ENCODE data around the gene RGL2.
"Not testable (repeated sequence)": the region's sequence is repeated elsewhere in the genome, so short reads cannot be mapped to it uniquely, and the experiment has no call there.

The RGL2 gene

DNA sequence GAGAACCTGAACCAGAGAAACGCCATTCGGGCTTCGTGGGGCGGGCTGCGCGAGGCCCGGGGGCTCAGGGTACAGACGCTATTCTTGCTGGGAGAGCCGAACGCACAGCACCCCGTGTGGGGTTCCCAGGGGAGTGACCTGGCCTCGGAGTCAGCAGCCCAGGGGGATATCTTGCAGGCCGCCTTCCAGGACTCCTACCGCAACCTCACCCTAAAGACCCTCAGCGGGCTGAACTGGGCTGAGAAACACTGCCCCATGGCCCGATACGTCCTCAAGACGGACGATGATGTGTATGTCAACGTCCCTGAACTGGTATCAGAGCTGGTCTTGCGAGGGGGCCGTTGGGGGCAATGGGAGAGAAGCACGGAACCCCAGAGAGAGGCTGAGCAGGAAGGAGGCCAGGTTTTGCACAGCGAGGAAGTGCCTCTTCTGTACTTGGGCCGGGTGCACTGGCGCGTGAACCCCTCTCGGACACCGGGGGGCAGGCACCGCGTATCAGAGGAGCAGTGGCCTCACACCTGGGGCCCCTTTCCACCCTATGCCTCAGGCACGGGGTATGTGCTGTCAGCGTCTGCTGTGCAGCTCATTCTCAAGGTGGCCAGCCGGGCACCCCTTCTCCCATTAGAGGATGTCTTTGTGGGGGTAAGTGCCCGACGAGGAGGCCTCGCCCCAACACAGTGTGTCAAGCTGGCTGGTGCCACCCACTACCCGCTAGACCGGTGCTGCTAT, 20.9 kb downstream of the RGL2 start:
- peaks cover 92% of the 10 kb centered on the region for H3K4me1 Mint-ChIP-seq (ENCODE audit: low read depth)

DNA sequence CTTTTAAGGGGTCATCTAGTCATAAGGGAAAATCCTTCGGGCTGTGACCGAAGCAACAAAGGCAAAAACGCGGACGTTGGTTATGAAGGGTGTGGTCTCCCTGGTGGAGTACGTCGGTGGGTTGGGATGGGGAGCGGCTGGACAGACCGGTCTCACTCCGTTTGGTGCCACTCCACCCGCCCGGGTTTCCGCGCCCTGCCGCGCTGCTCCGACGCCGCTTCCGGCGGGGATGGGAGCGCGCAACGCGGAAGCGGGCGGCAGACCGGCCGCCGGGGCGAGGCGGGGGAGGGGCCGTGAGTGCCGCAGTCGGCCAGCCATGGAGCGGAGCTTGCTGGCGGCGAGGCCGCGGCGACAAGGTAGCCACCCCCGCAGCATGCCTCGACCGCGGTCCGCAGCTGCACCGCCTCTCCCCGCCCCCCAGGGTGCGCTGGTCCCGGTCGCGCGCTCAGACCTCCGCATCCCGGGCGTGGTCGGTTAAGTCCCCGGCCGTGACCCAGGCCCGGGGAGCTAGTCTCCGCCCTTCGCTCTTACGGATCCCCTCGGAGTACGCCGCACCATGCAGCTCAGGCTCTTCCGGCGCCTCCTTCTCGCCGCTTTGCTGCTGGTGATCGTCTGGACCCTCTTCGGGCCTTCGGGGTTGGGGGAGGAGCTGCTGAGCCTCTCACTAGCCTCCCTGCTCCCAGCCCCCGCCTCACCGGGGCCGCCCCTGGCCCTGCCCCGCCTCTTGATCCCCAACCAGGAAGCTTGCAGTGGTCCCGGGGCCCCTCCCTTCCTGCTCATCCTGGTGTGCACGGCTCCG, 21.7 kb downstream of the RGL2 start, which contains the start of gene B3GALT4:
Gene B3GALT4 (plus strand): TSS at position 260 of the 799 bp plus-strand sequence. CDS start 297 bp downstream, at position 557.
- peak within 1 kb of the TSS; percentile 95 for H3K4me3 Mint-ChIP-seq
- intact Hi-C loops (cut with micrococcal nuclease) = no loop called here
- peaks cover 100% of the 10 kb centered on the region for H3K36me3 Mint-ChIP-seq (ENCODE audit: low read depth)
- peaks cover 93% of the 10 kb centered on the region for H3K4me1 Mint-ChIP-seq (ENCODE audit: low read depth)
- H3K27me3 Mint-ChIP-seq = no peaks in the 10 kb centered on the region
- H3K9me3 Mint-ChIP-seq = no peaks in the 10 kb centered on the region
- H3K27ac Mint-ChIP-seq = peak within 1 kb of the TSS; percentile 94

More for the DNA sequence above, 20.9 kb downstream of the RGL2 start:
- no peaks in the 10 kb centered on the region for H3K27me3 Mint-ChIP-seq
- intact Hi-C loops (cut with micrococcal nuclease) = no loop called here
- peaks cover 100% of the 10 kb centered on the region for H3K36me3 Mint-ChIP-seq (ENCODE audit: low read depth)
- peak overlapping the region; percentile 94 for H3K27ac Mint-ChIP-seq
- H3K4me3 Mint-ChIP-seq = peak overlapping the region; percentile 95
- H3K9me3 Mint-ChIP-seq = no peaks in the 10 kb centered on the region

DNA sequence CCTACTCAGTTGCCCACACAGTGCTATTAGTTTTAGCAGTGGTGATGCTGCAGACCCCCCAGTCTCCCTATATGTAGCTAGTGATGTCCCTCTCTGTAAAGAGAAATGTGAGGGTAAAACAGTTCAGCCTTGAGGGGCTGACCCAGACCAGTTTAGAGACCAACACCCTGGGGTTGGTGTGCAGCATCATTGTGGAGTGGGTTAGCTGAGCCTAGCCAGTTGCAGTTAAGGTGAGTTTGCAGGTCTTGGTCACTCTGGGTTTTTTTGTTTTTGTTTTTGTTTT, 22.2 kb downstream of the RGL2 start:
- Mint-ChIP-seq H3K27me3 (no peaks in the 10 kb centered on the region), H3K27ac (peak overlapping the region; percentile 94), H3K4me1 (ENCODE audit: low read depth) (peaks cover 89% of the 10 kb centered on the region), H3K9me3 (no peaks in the 10 kb centered on the region), H3K4me3 (peak overlapping the region; percentile 95), H3K36me3 (ENCODE audit: low read depth) (peaks cover 100% of the 10 kb centered on the region)
- intact Hi-C loops (cut with micrococcal nuclease) = no loop called here

DNA sequence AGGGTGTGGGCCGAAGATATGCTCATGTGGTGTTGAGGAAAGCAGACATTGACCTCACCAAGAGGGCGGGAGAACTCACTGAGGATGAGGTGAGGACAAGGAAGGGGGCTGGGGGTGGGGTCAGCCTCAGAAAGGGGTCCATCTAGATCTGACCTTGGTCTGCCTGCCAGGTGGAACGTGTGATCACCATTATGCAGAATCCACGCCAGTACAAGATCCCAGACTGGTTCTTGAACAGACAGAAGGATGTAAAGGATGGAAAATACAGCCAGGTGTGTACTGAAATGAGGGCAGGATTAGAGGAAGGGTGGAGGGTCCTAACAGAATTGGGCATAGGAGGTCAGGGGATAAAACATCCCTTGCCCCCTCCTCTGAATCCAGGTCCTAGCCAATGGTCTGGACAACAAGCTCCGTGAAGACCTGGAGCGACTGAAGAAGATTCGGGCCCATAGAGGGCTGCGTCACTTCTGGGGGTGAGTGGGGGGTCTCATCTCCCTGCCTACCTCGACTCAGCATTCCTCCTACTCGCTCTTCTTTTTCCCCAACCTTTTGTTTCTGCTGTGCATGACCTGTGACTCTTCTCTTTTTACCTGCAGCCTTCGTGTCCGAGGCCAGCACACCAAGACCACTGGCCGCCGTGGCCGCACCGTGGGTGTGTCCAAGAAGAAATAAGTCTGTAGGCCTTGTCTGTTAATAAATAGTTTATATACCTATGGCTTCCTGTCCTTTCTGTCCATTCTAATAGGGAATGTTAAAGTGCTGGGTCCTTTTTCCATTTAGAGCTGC, 22.8 kb downstream of the RGL2 start:
- Mint-ChIP-seq H3K36me3 (ENCODE audit: low read depth) (peaks cover 100% of the 10 kb centered on the region), H3K4me1 (ENCODE audit: low read depth) (peaks cover 84% of the 10 kb centered on the region), H3K27ac (peak overlapping the region; percentile 94), H3K4me3 (peak overlapping the region; percentile 95)
- H3K9me3 Mint-ChIP-seq; H3K27me3 Mint-ChIP-seq; intact Hi-C loops (cut with micrococcal nuclease): not testable (repeated sequence)

DNA sequence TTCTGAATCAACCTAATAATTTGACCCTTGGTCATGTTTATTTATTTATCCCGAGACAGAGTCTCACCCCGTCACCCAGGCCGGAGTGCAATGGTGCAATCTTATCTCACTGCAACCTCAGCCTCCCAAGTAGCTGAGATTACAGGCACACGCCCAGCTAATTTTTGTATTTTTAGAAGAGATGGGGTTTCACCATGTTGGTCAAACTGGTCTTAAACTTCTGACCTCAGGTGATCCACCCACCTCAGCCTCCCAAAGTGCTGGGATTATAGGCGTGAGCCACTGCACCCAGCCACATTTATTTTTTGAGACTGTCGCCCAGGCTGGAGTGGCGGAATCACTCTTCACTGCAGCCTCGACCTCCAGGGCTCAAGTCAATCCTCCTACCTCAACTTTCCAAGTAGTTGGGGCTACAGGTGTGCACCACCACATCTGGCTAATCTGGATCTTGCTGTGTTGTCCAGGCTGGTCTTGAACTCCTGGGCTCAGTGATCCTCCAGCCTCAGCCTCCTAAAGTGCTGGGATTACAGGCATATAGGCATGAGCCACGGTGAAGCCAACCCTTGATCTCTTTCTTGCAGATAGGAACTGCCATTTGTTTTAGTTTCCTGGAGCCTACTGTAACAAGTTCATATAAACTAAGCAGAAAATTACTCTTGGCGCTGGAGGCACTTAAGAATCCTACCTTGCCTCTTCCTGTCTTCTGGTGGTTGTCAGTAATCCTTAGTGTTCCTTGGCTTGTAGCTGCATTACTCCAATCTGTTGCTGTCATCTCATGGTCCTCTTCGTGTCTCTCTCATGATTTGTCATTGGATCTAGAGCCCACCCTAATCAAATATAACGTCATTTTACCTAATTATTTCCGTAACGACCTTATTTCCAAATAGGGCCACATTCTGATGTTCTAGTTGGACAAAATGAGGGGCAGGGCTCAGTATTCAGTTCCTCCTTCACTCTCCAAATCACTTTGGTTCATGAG, 24.5 kb downstream of the RGL2 start:
- Mint-ChIP-seq H3K4me3 (peak overlapping the region; percentile 61), H3K36me3 (ENCODE audit: low read depth) (peaks cover 97% of the 10 kb centered on the region), H3K27me3 (no peaks in the 10 kb centered on the region), H3K4me1 (ENCODE audit: low read depth) (peaks cover 79% of the 10 kb centered on the region), H3K9me3 (no peaks in the 10 kb centered on the region), H3K27ac (peak overlapping the region; percentile 94)
- intact Hi-C loops (cut with micrococcal nuclease) = no loop called here

DNA sequence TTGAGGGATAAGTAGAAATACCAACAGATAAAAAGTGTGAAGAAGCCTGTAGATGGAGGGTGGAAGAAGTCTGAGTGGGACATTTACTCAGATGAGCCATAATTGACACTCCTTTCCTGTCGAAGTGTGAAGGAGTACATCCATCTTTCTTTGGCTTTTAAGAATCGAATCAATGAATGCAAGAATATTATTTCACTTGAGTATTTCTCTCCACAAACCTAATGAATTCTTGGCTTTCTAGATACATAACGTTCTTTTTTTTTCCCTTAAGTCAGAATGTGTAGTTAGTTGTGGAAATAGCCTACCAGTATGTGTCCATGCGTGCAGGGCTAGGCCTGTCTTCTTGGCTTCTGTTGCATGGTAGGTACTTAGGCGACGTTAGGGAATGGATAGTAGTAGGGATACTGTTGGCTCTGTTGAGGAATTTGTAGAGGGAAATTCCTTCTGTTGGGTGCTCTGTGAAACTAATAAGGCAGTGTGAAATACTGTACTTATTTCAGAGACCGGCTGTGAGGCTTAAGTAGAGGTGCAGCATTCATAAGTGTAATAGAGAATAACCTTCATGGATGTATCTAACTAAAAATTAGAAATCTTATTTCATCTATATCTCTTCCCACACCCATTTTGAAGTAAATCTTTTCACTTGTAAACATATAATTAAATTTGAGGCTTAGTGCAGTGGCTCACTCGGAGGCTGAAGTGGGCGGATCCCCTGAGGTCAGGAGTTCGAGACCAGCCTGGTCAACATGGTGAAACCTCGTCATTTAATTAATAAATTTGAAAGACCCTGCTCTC, 25.4 kb downstream of the RGL2 start:
- H3K4me3 Mint-ChIP-seq = peak overlapping the region; percentile 94
- H3K9me3 Mint-ChIP-seq = no peaks in the 10 kb centered on the region
- intact Hi-C loops (cut with micrococcal nuclease) = no loop called here
- peak overlapping the region; percentile 100 for H3K27ac Mint-ChIP-seq
- H3K4me1 Mint-ChIP-seq (ENCODE audit: low read depth) = peaks cover 77% of the 10 kb centered on the region
- no peaks in the 10 kb centered on the region for H3K27me3 Mint-ChIP-seq
- peaks cover 97% of the 10 kb centered on the region for H3K36me3 Mint-ChIP-seq (ENCODE audit: low read depth)

DNA sequence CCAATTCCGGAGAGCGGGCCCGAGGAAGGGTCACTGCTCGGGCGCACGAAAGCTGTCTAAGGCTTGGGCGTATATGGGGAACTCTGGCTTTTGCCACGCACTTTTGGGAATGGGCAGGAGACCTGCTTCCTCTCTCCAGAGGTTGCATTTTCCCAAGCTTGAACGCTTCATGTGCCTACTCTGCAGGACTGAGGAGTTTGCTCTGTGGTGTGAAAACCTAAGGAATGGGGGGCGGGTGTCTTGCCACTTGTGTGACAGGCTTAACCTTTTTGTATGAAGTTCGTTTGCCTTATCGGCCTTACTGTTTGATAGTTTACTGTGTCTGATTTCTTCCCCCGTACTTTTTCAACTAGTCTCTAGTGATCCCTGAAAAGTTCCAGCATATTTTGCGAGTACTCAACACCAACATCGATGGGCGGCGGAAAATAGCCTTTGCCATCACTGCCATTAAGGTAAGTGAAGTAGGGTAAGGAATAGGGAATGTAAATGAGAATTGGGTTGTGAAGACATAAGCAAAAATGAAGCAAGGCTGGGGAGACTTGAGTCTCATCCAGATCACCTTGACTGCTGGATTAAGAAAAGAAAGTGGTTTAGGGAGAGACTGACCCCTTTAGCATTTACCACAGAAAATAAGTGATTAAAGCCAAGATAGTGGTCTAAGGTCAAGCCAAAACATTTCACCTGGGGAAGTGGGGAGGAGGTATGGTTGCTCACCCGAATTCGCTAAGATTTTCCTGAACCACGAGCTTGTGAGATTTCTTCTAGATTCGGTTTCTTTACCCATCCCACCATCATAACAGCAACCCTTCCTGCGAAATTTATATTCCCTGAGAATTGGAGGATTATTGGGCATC, 26.2 kb downstream of the RGL2 start:
- Mint-ChIP-seq H3K4me3 (peak overlapping the region; percentile 94), H3K27ac (peak overlapping the region; percentile 100), H3K9me3 (no peaks in the 10 kb centered on the region), H3K4me1 (ENCODE audit: low read depth) (peaks cover 77% of the 10 kb centered on the region), H3K36me3 (ENCODE audit: low read depth) (peaks cover 97% of the 10 kb centered on the region), H3K27me3 (no peaks in the 10 kb centered on the region)
- intact Hi-C loops (cut with micrococcal nuclease) = no loop called here

DNA sequence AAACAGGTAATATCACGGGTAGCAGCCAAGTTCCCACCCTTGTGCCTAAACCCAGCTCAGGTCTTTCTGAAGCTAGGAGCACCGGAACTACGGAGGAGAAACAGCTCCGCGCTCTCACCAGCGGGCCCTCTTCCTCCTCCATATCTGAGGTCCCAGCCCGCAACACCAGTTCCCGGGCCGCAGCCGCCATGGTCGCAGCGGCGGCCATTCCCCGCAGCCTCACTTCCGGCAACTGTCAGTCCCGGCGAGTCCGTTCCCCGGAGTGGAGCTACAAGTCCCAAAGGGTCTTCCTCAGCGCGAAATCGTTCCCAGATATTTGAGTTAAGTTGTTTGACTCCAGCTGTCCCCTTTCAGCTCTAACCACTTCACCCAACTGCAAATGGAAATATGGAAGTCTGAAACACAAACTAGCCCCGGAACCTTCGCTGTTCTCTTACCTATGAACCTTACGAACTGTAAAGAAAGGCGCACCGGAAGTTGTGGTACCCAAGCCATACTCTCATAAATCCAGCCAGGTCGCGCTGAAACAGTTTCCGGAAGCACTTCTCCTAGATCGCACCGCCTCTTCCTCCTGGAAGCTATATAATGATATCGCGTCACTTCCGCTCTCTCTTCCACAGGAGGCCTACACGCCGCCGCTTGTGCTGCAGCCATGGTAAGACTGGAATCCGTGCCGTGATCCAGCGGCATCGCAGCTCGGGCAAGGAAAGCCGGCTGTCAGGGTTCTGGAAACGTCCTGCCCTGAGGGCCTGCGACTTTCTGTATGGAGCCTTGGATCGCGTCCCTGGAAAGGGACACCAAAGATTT, 27.1 kb downstream of the RGL2 start, which contains the start of the genes RPS18 and VPS52:
Gene RPS18 (plus strand): TSS at position 608 of the 807 bp plus-strand sequence. CDS start 45 bp downstream, at position 653.
Gene VPS52 (minus strand): TSS at position 409 of the 807 bp plus-strand sequence. CDS start 201 bp downstream, at position 208.
- peaks cover 97% of the 10 kb centered on the region for H3K36me3 Mint-ChIP-seq (ENCODE audit: low read depth)
- intact Hi-C loops (cut with micrococcal nuclease) = loop anchor here (1.0 kb wide), 1 partner anchor 18 kb away; the partner anchor contains the start of genes PFDN6 and WDR46
- peak within 1 kb of the TSS; percentile 100 for H3K27ac Mint-ChIP-seq
- no peaks in the 10 kb centered on the region for H3K9me3 Mint-ChIP-seq
- H3K4me1 Mint-ChIP-seq (ENCODE audit: low read depth) = peaks cover 82% of the 10 kb centered on the region
- H3K4me3 Mint-ChIP-seq = peak within 1 kb of the TSS; percentile 94
- H3K27me3 Mint-ChIP-seq = no peaks in the 10 kb centered on the region

DNA sequence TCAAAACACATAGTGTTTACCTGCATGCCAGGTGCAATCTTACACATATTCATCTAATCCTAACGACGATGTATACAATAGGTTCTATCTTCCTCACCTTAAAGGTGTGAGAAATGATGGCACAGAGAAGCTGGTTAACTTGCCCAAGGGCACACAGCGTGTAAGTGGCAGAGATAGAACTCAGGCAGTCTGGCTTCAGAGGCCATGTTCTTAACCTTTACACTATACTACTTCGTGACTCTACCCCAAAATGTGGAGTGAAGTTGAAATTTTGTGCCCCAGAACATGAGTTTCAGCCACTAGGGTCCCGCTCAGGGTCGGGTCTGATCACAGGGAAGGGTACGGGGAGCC, 27.6 kb downstream of the RGL2 start:
- peak overlapping the region; percentile 94 for H3K4me3 Mint-ChIP-seq
- H3K27me3 Mint-ChIP-seq = no peaks in the 10 kb centered on the region
- peak overlapping the region; percentile 100 for H3K27ac Mint-ChIP-seq
- intact Hi-C loops (cut with micrococcal nuclease) = loop anchor here (1.0 kb wide), 1 partner anchor 18 kb away; the partner anchor contains the start of genes PFDN6 and WDR46
- H3K36me3 Mint-ChIP-seq (ENCODE audit: low read depth) = peaks cover 97% of the 10 kb centered on the region
- no peaks in the 10 kb centered on the region for H3K9me3 Mint-ChIP-seq
- peaks cover 82% of the 10 kb centered on the region for H3K4me1 Mint-ChIP-seq (ENCODE audit: low read depth)

DNA sequence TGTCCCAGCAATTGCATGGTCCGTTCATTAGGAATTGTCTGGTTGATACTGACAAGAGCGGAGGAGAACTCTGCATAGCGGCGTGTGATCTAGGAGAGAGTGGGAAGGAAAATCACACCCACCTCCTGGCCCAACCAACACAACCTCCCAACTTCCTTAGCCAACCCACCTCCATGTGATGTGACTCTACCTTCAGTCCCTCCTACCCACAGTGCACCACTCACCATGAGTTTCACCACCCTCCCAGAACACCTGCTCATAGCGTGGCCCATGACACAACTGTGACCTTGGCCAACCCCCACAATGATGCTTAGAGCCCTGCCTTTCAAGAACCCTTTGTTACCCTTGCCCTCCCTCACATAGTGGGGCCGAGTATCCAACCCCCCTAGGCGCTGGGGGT, 34.7 kb downstream of the RGL2 start:
- Mint-ChIP-seq H3K27me3 (no peaks in the 10 kb centered on the region), H3K27ac (no peak overlapping the region)
- intact Hi-C loops (cut with micrococcal nuclease) = no loop called here

DNA sequence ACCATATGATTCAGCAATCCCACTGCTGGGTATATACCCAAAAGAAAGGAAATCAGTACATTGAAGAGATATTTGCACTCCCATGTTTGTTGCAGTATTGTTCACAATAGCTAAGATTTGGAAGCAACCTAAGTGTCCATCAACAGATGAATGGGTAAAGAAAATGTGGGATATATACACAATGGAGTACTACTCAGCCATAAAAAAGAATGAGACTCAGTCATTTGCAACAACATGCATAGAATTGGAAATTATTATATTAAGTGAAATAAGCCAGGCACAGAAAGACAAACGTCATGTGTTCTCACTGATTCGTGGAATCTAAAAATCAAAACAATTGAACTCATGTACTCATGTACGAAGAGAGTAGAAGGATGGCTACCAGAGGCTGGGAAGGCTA, 36.3 kb downstream of the RGL2 start:
- H3K9me3 Mint-ChIP-seq; H3K27me3 Mint-ChIP-seq; intact Hi-C loops (cut with micrococcal nuclease); H3K27ac Mint-ChIP-seq; H3K4me3 Mint-ChIP-seq: not testable (repeated sequence)
- Mint-ChIP-seq H3K36me3 (ENCODE audit: low read depth) (peaks cover 97% of the 10 kb centered on the region), H3K4me1 (ENCODE audit: low read depth) (peaks cover 19% of the 10 kb centered on the region)

More for the DNA sequence above, 34.7 kb downstream of the RGL2 start:
- H3K36me3 Mint-ChIP-seq (ENCODE audit: low read depth) = peaks cover 99% of the 10 kb centered on the region
- H3K4me1 Mint-ChIP-seq (ENCODE audit: low read depth) = peaks cover 34% of the 10 kb centered on the region
- no peak overlapping the region for H3K4me3 Mint-ChIP-seq
- H3K9me3 Mint-ChIP-seq = no peaks in the 10 kb centered on the region

All from dendritic cell treated with granulocyte-macrophage colony-stimulating factor and Interleukin-4, amounts not matched to agents 40 ng/mL and 50 ng/mL, for 4 days (primary cell).